Daoy (cell line): ENCODE results near the gene CEACAM19. TPM values are rescaled to one million over a fixed set of nuclear protein-coding genes. Genes with fewer than 3 reads are reported as not detected.
"Not testable (repeated sequence)": the region's sequence is repeated elsewhere in the genome, so short reads cannot be mapped to it uniquely, and the experiment has no call there.

Experiments
- DNase-seq: peaks from one replicate; pipeline ENCODE4 v3.0.0-alpha.2; 2015; ENCODE audit warnings: low read depth
- total RNA-seq: library from RNA; depleted of rRNA; stranded (reverse); fragments of >200 nt; shearing (Covaris generic); gene quantifications from 2 replicates; pipeline ENCODE4 v1.2.3, GENCODE V29; 2014

The CEACAM19 gene
- total RNA-seq, 1 experiment from 2014 or later = 0.23 TPM

DNA sequence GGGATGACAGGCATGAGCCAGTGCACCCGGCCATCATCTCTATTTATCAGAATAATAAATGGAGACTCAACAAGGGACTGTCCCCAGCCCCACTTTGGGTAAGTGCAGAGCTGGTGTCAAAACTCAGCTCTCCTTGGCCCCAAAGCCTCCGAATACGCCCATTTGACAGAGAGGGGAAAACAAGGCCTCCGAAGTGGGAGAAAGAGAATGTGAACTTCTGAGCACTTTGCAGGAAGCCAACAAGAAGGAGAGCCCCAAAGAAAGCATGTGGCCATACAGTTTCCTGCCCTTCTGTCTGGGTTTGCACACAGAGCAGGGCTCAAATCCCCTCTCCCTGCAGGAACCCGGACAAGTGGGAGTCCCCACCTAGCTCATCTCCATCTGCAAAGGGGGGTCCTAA, 29.3 kb downstream of the CEACAM19 start:
- DNase-seq = no peak

DNA sequence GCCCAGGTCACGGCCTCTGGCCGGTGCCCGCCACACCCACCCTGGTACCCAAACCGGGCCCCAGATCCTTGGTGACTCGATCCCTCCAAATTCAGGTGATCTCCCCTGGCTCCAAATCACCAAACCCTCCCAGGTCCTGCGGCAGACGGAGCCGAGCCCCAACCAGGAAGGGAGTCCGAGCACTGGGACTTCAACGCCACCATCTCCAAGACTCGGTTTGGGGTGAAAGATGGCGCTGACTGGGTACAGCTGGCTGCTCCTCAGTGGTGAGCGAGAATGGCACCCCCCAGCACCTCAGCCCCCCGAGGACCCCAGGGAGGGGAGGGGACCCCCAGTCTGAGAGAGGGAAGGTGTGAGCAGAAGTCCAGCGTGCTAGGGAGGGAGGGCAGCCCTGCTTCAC, 29.9 kb downstream of the CEACAM19 start:
- no peak for DNase-seq

DNA sequence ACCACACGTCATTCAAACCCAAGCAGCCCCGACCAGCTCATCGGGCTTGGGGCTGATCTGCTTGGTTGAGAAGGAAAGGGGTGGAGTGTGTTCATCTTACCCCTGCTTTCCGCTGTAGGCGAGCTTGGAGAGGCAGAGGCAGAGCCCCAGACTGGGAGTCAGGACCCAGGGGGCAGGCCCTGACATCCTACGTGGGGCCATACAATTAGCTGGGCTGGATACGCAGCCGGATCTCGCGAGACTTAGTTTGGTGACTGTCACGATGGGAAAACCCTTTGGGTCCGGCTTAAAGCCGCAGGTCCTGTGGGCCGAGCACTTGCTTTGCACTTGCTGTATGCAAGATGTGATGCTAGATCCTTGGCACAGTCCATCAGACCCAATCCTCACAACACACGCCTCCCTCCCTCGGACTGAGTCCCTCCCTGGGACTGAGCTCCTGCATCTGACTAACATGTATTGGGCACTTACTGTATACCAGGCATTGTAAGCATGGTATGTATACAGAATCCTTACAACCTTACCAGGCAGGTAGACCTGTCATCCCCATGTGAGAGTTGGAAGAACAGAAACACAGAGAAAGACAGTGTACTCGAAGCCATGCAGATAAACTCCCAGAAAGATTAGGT, 31.4 kb downstream of the CEACAM19 start:
- DNase-seq = no peak

DNA sequence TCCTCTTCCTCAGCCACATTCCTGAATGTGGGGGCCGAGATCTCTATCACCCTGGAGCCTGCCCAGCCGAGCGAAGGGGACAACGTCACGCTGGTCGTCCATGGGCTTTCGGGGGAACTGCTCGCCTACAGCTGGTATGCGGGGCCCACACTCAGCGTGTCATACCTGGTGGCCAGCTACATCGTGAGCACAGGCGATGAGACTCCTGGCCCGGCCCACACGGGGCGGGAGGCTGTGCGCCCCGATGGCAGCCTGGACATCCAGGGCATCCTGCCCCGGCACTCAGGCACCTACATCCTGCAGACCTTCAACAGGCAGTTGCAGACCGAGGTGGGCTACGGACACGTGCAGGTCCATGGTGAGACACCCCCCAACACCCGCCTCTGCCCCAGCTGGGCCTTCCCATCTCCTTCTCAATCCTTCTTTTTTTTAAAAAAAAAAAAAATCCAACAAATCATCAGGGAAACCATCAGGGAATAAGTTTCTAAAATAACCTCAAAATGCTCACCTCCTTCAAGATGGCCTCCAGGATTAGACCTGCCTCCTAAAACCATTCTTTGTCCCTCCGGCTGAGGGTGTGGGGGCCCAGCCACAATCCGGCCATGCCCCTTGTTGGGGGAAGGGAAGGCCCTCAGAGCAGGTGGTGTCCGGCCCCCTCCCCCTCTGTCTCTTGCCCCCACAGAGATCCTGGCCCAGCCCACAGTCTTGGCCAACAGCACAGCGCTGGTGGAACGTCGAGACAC, 32.2 kb downstream of the CEACAM19 start:
- DNase-seq = no peak

DNA sequence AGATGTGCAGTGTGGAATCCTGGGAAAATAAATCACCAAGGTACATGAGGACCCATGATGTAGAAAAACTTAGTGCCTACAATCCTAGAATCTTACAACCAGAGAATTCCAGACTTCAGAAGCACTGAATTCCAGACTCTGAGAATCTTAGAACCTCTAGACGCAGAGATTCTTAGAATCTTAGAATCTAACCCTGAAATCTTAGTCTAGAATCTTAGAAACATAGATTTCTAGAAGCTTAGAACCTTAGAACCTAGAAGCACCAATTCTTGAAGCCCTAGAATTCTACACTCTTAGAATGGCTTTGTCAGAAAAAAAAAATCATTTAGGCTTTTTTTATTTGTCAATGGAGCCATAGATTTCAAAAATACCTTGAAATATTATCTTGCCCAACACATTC, 33.7 kb downstream of the CEACAM19 start:
- no peak for DNase-seq

DNA sequence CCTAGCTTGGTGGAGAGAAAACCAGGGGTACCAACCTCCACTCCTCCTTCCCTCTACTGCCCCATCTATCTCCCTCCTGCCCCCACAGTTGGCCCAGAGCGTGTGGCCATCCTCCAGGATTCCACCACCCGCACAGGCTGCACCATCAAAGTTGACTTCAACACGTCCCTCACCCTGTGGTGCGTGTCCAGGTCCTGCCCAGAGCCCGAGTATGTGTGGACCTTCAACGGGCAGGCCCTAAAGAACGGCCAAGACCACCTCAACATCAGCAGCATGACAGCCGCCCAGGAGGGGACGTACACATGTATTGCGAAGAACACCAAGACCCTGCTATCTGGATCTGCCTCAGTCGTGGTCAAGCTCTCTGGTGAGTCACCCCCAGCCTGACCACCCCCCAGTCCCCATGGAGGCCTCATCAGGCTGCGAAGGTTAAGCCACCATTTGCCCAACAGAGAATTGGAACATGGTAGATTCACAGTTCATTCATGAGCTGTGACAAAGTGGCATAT, 34.3 kb downstream of the CEACAM19 start:
- DNase-seq = no peak

DNA sequence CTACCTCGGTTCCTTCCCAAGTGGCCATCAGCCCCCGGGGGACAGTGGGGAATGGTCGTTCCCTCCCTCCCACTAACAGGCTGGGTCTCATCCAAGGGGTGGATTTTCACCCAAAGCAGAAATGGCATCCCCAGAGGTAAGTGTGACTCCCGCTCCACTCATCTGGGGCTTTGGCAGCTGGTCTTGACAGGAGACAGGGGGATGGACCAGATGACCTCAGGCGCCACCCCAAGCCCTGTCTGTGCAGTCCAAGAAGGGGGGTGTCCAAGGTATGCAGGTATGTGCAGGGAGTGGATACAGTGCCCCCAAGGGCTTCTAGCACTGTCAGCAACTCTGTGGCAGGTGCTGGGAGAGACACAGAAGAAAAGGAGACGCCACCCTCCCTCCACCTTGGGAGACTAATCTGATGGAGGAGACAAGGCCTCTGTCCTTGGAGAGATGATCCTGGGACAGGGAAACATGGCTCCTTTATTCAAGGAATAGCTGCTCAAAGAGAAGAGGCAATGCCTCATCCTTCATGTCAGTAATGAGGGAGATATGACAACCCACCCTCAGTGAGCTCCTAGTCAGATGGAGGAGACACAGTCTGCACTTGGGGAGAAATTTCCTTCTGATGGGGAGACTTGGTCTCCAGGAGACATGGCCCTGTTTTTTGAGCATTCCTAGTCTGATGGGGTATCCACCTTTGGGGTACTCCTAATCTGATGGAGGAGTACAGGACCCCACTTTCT, 35.4 kb downstream of the CEACAM19 start:
- DNase-seq = no peak

DNA sequence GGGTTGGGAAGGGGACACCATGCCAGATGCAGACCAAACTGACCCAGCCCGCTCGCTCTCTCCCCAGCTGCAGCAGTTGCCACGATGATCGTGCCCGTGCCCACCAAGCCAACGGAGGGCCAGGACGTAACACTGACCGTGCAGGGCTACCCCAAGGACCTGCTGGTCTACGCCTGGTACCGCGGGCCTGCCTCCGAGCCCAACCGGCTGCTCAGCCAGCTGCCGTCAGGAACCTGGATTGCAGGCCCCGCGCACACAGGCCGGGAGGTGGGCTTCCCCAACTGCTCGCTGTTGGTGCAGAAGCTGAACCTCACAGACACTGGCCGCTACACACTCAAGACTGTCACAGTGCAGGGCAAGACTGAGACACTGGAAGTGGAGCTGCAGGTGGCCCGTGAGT, 36.5 kb downstream of the CEACAM19 start:
- DNase-seq = no peak

DNA sequence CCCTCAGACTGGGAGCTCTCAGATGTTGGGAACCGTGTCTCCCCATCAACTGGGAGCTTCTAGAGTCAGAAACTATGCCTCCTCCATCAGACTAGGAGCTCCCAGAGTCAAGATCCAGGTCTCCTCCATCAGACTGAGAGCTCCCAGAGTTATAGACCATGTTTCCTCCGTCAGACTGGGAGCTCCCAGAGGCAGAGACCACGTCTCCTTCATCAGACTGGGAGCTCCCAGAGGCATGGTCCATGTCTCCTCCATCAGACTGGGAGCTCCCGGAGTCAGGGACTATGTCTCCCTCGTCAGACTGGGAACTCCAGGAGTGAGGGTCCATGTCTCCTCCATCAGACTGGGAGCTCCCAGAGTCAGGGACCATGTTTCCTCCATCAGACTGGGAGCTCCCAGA, 37.7 kb downstream of the CEACAM19 start:
- DNase-seq = no peak

DNA sequence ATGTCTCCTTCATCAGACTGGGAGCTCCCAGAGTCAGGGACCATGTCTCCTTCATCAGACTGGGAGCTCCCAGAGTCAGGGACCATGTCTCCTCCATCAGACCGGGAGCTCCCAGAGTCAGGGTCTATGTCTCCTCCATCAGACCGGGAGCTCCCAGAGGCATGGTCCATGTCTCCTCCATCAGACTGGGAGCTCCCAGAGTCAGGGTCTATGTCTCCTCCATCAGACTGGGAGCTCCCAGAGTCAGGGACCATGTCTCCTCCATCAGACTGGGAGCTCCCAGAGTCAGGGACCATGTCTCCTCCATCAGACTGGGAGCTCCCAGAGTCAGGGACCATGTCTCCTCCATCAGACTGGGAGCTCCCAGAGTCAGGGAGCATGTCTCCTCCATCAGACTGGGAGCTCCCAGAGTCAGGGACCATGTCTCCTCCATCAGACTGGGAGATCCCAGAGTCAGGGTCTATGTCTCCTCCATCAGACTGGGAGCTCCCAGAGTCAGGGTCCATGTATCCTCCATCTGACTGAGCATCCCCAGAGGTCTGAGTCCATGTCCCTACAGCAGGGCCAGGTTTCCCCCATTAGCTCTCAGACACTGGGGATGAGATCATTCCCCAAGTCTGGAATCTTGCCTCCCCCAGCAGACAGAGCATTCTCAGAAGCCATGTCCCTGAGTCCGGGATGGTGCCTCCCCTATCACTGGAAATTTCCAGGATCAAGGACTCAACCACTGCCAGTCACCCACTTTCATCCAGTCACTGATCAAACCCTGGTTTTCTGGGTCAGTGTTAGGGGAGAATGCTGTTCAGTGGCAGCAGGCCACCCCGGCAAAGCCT, 38.4 kb downstream of the CEACAM19 start:
- not testable (repeated sequence) for DNase-seq

DNA sequence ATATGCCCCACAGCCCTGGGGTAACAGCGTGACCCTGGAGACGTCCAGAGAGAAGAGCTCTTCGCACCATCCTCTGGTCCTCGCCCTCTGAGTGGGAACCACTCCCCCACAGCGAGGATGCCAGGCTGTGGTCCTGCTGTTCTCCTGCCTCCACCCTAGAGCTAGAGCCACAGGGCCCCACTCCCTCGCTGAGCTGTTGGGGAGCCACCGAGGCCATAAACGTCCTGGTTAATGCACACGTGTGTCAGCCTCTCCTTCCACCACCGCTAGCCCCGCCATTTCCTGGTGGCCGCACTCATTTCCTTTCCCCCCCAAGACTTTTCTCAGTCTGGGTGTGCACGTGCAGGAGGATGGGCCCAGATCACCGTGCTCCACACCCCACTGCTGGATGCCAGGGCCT, 39.2 kb downstream of the CEACAM19 start:
- no peak for DNase-seq

DNA sequence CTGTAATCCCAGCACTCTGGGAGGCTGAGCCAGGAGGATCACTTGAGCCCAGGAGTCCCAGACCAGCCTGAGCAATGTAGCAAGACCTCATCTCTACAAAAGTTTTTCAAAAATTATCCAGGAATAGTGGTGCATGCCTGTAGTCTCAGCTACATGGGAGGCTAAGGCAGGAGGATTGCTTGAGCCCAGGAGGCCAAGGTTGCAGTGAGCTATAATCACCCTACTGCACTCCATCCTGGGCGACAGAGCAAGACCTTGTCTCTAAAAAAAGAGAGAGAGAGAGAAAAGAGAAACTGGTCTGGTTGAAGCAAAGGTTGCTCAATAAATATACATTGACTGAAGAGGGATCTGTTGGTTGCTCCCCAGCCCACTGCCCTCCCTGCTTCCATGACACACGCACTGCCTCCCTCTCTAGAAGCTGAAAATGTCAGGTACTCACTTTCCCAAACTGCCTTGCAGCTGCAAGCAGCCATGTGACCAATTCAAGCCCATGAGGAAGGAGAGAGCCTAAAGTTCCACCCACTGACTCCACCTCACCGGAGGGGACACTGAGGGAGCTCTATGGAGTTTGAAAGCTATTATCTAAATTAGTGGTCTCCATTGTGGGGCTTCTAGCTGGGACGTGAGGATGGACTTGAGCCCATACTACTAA, 41.7 kb downstream of the CEACAM19 start:
- DNase-seq = no peak

DNA sequence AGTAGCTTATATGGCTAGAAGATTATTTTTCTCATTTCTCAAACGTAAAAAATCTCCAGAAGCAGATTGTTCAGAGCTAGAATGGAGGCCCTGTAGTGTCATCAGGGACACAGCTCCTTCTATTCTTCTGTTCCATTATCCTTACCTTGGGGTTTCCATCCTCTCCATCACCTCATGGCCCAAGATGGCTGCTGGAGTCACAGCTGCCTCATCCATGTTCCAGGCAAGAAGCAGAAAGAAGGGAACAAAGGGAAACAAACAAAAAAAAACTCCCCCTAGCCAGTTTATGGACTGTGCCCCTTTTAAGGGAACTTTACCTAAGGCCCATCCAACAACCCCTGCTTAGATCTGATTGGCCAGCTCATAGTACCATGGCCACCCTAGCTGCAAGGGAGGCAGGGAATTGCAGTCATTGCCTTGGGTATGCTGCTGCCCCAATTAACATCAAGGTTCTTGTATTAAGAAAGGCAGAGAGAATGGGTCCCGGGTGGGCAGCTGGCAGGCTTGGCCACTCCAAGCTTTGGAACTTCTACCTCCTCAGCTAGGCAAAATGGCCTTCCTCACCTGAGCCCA, 43.4 kb downstream of the CEACAM19 start:
- DNase-seq = no peak

DNA sequence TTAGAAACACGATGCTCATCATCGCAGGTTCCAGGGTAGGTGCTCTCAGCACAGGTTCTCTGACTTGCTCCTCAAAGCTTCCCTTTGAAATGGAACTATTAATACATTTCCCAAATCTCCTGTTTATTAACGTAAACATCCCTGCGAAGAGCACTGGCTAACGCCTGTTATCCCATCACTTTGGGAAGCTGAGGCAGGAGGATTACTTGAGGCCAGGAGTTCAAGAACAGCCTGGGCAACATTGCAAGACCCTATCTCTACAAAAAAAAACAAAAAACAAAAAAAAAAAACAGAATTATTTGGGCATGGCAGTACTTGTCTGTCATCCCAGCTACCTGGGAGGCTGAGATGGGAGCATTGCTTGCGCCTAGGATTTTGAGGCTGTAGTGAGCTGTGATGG, 46.3 kb downstream of the CEACAM19 start:
- no peak for DNase-seq

DNA sequence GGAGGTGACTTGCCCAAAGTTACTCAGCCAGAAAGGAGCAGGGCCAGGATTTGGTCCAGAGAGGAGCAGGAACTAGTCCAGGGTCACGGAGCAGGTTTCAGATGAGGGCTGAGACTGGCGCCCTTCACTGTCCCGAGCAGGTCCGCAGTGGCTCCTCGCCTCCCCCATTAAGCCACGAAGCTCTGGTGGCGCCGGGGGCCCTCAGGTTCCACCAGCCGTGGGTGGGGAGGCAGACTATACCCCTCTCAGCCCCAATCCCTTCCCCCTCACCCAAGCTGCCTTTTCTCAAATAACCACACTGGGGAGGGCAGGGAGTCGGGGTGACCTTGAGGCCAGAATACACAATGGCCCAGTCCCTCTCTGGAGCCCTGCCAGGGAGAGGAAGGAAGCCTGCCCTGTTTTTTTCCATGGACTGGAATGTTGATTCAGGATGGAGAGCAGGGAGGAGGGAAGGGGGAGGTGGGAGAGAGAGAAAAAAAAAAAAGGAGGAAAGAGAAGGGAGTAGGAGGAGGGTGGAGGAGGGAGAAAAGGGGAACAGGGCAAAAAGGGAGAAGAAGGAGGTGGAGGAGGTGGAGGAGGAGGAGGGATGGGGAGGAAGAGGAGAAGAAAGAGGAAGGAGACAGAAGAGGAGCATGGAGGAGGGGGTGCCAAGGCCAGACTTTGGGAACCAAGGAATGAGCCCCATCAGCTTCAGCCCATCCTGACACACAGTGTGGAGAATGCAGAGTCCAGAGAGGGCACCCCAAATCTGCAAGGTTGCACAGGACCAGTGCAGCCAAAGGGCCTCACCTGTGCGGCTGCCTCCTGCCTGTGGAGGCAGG, 47.4 kb downstream of the CEACAM19 start:
- peak; percentile 57 for DNase-seq

DNA sequence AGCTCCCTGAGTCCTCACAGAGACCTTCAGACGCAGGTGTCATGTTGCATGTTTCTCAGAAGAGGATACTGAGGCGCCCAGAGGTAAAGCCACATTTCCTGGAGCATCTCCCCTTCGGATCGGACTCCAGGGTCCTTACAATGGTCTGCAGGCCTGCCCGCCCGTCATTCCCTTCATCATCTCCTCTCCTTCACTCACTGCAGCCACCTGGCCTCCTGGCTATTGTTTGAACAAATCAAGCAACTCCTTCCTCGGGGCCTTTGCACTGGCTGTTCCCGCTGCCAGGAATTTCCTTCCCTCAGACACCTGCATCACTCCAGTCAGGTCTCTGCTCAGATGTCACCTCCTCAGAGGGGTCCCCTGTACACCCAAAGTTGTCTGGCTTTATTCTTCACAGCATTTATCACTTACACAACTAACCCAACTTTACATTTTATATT, 48.0 kb downstream of the CEACAM19 start:
- DNase-seq = no peak

DNA sequence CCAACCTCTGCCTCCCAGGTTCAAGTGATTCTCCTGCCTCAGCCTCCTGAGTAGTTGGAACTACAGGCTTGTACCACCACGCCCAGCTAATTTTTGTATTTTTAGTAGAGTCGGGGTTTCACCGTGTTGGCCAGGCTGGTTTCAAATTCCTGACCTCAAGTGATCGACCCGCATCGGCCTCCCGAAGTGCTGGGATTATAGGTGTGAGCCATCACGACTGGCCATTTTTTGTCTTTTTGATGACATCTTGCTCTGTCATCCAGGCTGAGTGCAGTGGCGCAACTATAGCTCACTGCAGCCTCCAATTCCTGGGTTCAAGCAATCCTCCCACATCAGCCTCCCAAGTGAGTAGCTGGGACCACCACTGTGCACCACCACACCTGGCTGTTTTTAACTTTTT, 49.1 kb downstream of the CEACAM19 start:
- not testable (repeated sequence) for DNase-seq

DNA sequence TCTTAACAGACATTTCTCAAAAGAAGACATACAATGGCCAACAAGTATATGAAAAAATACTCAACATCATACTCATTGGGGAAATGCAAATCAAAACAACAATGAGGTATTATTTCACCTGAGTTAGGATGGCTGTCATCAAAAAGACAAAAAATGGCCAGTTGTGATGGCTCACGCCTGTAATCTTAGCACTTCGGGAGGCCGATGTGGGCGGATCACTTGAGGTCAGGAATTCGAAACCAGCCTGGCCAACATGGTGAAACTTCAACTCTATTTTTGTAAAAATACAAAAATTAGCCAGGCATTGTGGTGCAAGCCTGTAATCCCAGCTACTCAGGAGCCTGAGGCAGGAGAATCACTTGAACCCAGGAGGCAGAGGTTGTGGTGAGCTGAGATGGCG, 49.7 kb downstream of the CEACAM19 start:
- peak; percentile 36 for DNase-seq

DNA sequence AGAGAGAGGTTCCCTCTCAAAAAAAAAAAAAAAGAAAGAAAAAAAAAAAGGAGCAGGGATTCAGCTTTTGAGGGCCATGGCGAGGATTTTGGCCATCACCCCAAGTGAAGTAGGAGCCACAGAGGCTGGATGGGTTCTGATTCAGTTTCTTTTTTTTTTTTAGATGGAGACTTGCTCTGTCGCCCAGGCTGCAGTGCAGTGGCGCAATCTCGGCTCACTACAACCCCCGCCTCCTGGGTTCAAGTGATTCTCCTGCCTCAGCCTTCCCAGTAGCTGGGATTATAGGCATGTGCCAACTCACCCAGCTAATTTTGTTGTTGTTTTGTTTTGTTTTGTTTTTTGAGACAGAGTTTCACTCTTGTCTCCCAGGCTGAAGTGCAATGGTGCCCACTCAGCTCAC, 50.1 kb downstream of the CEACAM19 start:
- DNase-seq = not testable (repeated sequence)
